ENCODE results near the gene RPS8. TPM values are rescaled to one million over a fixed set of nuclear protein-coding genes. Genes with fewer than 3 reads are reported as not detected.

Gene RPS8
- 1,548 to 1,728 TPM (median 1,695 TPM) in 5 replicates for total RNA-seq (2022; extraction: Qiagen RNA extraction)

GRCh38 chr1:44775078-44775929 lies at the start of gene RPS8:
RPS8 (plus strand) TSS chr1:44775540; CDS start chr1:44775597, 57 bp downstream.

GRCh38 chr1:44730741-44731512 lies 44.4 kb upstream of the RPS8 start, which contains the start of gene RNU5D-1:
RNU5D-1 (minus strand) TSS chr1:44731170.

GRCh38 chr1:44739307-44740178 lies 35.8 kb upstream of the RPS8 start, which contains the start of gene KIF2C:
KIF2C (plus strand) TSS chr1:44739837; CDS start chr1:44739933, 96 bp downstream.

GRCh38 chr1:44788120-44788860 lies 12.9 kb downstream of the RPS8 start, which contains the start of gene BEST4:
BEST4 (minus strand) TSS chr1:44788170; CDS start chr1:44787705, 465 bp downstream.

GRCh38 chr1:44799770-44800584 lies 24.6 kb downstream of the RPS8 start, which contains the start of gene PLK3:
PLK3 (plus strand) TSS chr1:44800377; CDS start chr1:44800464, 87 bp downstream.

GRCh38 chr1:44806704-44807363 lies 31.5 kb downstream of the RPS8 start, which contains the start of gene DYNLT4:
DYNLT4 (minus strand) TSS chr1:44807351; CDS start chr1:44806668, 683 bp downstream.

GRCh38 chr1:44808063-44808937 lies 33.0 kb downstream of the RPS8 start, which contains the start of gene BTBD19:
BTBD19 (plus strand) TSS chr1:44808523; CDS start chr1:44808821, 298 bp downstream.

Other genes starting within 250 kb of the RPS8 start
- 6.5 to 11.2 TPM (median 9.1 TPM) in 5 replicates for gene TMEM53, start 101.1 kb upstream of the RPS8 start, total RNA-seq (2022; extraction: Qiagen RNA extraction)
- 0.55 to 0.93 TPM (median 0.78 TPM) in 5 replicates for gene ARMH1, start 100.8 kb upstream of the RPS8 start, total RNA-seq (2022; extraction: Qiagen RNA extraction)
- gene RNU5D-1, start 44.4 kb upstream of the RPS8 start, total RNA-seq (2022; extraction: Qiagen RNA extraction) = not detected in 5 replicates
- gene KIF2C, start 35.7 kb upstream of the RPS8 start, total RNA-seq (2022; extraction: Qiagen RNA extraction) = 36.6 to 45.4 TPM (median 41.6 TPM) in 5 replicates
- 0.20 to 0.62 TPM (median 0.33 TPM) in 5 replicates for gene BEST4, start 12.6 kb downstream of the RPS8 start, total RNA-seq (2022; extraction: Qiagen RNA extraction)
- 12.5 to 20.4 TPM (median 17.9 TPM) in 5 replicates for gene PLK3, start 24.8 kb downstream of the RPS8 start, total RNA-seq (2022; extraction: Qiagen RNA extraction)
- 0.32 to 0.80 TPM (median 0.53 TPM) in 4 of 5 replicates, not detected in the other for gene DYNLT4, start 31.8 kb downstream of the RPS8 start, total RNA-seq (2022; extraction: Qiagen RNA extraction)
- 2.1 to 3.5 TPM (median 2.9 TPM) in 5 replicates for gene BTBD19, start 33.0 kb downstream of the RPS8 start, total RNA-seq (2022; extraction: Qiagen RNA extraction)
- 0.14 to 0.35 TPM (median 0.29 TPM) in 5 replicates for gene PTCH2, start 67.7 kb downstream of the RPS8 start, total RNA-seq (2022; extraction: Qiagen RNA extraction)
- gene EIF2B3, start 211.1 kb downstream of the RPS8 start, total RNA-seq (2022; extraction: Qiagen RNA extraction) = 17.2 to 22.4 TPM (median 17.9 TPM) in 5 replicates
- 15.3 to 20.5 TPM (median 20.0 TPM) in 5 replicates for gene HECTD3, start 235.8 kb downstream of the RPS8 start, total RNA-seq (2022; extraction: Qiagen RNA extraction)
- 46.2 to 49.9 TPM (median 48.4 TPM) in 5 replicates for gene UROD, start 236.7 kb downstream of the RPS8 start, total RNA-seq (2022; extraction: Qiagen RNA extraction)